ENCODE measurements around the gene PPM1A.
"Not testable (repeated sequence)": the region's sequence is repeated elsewhere in the genome, so short reads cannot be mapped to it uniquely, and the experiment has no call there.

Gene PPM1A

DNA sequence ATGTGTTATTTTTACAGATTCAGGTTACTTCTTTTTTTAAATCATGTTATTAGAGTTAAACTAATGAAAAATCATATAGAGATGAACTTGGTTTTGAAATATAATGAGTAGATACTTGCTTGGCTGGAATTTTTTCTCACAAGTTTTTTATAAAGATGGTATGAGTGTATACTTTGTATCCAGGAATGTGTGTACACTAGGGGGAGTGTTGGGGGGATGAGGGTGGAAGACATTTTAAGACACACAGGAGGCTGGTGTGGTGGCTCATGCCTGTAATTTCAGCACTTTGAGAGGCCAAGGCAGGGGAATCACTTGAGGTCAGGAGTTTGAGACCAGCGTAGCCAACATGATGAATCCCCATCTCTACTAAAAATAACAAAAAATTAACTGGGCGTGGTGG lies 23.2 kb downstream of the PPM1A start:
- no peak for DNase-seq

DNA sequence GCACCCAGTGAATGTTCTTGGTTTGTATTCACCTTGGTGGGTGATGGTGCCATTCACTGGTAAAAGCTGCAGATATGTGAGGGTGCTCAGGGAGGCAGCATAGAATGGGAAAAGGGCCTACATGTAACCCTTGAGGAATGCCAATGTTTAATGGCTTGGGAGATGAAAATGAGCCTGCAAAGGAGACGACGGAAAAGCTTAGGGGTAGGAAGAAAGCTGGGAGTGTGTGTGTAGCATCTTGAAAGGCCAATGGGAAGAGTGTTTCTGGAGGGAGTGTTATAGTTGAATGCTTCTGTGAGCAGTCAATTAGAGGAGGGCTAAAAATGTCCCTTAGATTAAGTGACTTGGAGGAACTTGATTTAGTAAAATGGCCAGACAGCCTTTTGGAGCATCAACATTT lies 24.9 kb downstream of the PPM1A start:
- DNase-seq: no peak

DNA sequence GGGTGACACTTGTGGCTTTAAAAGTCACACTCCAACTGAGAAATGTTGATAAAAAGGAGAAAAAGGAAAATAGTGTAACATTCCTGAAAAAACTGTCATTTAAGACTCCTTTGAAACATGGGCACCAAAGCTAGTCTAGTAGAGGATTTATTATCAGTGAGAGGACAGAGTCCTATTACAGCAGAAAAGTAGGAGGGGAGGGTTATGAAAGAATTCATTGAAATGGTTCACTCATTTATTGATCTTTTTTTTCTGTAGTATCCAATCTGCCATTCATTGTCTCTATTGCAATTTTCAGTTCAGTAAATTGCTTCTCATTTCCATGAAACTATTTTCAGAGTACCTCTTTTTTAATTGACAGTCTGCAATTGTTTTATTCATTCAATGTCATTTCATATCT lies 25.4 kb downstream of the PPM1A start:
- DNase-seq: no peak

DNA sequence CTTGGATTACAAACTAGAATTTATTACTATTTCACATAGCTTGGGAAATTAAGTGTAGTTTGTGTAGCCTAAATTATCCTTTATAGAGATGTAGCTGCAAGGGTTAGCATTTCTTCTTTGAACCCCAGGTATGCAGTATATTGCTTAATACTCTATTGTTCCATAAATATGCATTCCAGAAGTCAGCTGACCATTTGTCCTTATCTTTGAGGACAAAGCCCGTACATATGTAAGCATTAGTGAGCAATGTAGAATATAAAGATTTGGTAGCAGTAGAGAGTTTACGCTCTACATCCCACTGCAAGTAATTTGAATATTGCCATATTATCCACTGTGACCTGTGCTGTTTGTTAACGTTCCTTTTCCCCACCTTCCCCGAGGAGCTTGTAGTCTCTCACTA lies 26.9 kb downstream of the PPM1A start:
- DNase-seq: no peak

DNA sequence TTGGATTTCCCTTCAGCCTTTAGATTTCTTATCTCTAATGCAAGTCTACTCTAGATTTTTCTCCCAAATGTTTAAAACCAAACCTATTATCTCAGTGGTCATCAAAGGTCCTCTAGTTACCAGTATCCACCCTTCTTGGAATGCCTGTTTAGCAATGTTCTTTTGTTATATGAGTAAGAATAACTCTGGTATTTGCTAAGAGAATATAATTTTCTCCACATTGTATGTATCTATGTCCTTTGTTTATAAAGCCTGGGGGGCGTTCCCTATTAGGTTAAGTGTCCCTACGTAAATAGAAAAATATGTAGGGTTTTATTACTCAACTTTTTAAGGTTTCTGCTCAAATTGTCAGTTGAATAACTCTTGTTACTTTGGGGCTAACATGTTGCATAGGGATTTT lies 27.3 kb downstream of the PPM1A start:
- DNase-seq: no peak

DNA sequence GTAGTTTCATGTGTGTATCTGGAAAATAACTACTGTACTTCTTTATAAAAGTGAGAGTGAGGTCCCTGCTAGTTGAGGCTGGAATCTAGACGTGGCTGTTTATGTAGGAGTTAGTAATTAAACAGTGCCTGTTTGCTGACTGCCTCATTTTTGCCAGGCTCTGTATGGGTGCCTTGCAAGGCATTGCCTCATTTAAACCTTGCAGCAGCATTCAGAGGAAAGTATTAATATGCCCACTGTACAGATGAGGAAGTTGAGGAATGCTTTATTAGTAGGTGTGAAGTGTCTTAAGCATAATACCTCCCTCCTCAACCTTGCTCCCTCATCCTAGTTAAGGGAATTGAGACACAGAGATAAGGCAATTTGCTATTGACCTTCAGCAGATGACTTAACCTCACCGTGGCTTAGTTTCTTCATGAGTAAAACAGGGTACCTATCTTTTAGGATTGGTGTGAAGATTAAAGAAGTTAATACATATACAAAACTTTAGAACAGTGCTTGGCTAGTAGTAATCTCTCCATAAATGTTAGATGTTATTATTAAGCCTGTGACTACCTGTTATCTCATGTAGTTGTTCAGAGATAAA lies 28.7 kb downstream of the PPM1A start:
- no peak for DNase-seq

DNA sequence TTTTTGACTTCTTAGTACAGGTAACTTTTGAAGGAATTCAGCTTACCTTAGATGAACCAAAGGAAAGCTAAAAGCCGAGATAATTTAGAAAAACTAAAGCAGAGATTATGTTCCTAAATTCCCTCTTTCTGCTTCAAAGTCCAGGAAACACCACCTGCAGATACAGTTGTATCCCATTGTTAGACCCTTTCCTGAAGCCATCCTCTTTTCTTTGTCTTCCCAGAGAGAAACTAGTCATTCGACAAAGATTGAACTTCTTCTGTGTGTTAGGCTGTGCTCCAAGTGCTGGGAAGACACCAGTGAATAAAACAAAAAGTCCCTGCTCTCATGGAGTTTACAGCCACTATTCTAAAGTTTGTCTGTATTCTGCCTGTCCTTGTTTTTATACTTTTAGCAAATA lies 29.3 kb downstream of the PPM1A start:
- no peak for DNase-seq

DNA sequence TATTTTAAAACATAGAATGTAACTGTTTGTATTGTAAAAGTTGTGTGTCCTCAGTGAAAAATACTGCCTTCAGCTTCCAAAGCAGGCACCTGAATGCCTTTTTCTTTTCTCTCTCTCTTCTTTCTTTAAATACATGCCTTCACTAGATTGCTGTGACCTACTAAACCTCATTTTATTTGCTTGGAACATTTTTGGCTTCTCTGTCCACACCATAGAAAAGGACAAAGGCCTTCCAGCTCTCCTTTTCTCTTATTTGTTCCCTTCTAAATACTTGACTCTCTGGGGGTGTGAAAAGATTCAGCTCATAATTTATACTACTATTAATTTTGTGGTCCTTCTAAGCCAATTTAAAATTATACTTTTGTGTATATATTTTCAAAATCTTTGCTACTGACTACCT lies 38.4 kb downstream of the PPM1A start:
- no peak for DNase-seq

DNA sequence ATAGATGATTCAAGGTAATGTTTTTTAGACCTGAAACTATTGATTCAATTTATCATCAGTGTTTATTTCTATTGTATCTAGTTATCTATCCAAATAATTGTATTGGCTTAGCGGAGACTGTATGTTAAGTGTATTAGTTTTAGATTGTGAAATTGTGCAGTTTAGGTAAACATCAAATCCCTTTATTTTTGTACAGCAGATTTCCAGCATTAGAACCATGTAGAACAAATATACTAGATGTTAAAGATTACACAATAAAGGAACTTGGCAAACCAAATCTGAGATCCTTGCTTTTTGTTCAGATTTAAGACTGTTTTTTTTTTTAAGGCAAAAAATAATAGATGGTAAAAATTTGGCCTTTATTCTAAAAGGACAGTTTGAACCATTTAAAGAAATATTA lies 39.3 kb downstream of the PPM1A start:
- no peak for DNase-seq

DNA sequence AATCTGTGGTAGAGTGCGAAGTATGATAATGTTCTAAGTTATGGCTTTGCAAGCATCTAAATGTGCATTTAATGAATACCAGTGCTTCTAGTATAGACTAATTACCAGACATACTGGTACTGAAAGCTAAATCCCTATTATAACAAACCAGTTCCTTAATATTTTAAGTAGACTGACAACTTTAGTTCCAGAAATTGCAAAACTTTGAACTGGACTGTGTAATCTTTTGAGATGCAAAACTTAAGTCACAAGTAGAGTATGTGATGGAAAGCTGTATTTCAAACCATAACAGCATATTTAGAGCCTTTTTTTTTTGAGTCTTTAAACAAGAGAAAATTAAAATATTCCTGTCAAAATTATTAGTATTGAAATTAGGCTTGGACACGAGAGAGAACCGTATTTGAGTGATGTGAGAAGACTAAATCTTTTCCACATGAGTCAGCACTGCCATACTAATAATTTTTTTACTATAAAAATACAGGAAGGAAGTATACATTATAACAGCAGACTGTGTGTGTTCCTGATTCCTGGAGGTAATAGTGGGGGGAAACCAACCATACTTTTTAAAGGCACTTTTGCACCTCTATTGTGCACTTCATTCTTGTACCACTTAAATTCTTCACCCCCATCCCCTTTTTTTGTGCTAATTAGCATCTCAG lies 45.5 kb downstream of the PPM1A start:
- no peak for DNase-seq

DNA sequence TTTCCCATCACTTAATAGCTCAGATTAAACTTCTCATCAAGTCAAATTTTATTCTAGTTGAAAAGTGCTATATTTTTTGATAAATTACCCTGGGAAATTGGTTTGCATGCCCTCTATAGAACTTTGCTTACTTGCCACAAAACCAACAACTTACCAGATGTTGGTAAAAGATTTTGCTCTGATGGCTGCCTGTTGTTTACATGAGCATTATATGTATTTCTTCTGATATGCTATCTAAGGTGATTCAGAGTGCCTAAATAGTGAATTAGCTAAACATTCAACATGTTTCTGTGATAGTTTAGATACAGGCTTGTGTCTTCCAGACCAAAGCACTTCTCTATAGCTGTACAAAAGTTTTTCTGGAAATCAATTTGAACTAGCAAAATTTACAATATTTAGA lies 51.0 kb downstream of the PPM1A start:
- DNase-seq: no peak

DNA sequence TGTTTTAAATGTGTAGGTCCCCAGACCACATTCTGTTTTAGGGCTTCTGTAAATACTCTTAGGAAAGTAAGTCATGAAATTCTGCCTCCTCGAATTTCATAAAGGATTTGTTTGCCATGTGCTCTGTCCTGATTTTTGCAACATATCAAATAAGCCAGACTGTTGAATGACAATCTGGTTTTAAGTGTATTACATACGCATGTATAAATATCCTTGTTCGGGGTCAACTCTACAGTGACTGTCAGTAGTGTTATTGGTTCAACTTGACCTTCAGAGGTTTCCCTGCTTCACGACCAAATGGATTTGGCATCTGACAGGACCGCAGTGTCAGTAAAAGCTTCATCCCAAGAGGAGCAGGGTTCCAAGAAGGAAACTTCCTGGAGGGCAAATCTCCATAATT lies 52.7 kb downstream of the PPM1A start:
- no peak for DNase-seq

DNA sequence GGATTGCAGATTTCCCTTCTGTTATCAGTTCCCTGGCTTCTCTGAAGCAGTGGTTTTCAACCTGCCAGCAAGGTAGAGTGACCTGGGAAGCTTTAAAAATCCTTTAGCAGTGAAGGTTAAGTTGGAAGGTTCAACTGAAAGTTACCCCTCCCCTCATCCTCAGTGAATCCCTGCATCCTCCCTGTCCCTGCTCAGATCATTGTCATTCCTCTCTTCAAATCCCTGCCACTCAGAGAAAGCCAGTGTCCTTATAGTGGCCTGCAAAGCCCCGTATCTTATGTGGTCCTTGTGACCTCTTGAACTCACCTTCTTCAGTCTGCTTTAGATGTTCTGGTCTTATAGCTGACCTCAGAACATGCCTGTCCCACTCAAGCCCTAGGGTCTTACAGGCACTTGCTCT lies 53.6 kb downstream of the PPM1A start:
- no peak for DNase-seq

DNA sequence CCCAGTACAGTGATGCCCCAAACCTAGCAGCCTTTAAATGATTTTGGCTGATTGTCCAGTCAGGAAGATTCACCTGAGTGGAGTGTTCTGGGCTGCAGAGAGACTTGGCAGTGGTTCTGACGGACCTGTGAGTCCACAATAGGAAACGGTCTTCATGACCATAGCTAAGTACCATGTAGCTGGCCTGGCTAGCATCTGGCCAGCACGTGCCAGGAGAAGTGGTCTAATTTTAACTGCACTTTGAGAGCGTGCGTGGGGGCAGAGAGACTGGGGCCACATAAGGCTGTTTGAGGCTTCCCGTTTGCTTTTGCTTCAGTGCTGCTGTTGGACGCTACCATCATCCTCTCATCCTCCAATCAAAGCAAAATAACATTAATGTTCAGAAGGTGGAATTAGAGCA lies 54.7 kb downstream of the PPM1A start:
- no peak for DNase-seq

DNA sequence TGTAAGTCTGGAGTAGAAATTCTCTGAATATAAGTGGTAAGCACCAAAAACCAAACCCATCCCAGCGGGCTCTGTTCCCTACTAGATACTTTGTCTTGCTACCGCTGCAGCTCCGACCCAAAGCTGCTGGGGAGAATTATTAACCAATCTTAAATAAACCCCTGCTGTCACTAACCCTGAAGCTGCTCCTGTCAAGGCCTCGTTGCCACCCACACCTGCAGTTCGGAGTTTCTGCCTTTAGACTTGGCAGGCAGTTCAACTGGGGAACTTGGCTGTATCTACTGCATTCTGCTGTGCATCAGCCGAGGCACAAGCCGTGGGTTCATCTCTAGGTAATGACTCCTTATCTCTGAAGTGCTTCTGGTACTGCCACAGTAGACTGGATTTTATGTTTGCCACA lies 55.5 kb downstream of the PPM1A start:
- no peak for DNase-seq

DNA sequence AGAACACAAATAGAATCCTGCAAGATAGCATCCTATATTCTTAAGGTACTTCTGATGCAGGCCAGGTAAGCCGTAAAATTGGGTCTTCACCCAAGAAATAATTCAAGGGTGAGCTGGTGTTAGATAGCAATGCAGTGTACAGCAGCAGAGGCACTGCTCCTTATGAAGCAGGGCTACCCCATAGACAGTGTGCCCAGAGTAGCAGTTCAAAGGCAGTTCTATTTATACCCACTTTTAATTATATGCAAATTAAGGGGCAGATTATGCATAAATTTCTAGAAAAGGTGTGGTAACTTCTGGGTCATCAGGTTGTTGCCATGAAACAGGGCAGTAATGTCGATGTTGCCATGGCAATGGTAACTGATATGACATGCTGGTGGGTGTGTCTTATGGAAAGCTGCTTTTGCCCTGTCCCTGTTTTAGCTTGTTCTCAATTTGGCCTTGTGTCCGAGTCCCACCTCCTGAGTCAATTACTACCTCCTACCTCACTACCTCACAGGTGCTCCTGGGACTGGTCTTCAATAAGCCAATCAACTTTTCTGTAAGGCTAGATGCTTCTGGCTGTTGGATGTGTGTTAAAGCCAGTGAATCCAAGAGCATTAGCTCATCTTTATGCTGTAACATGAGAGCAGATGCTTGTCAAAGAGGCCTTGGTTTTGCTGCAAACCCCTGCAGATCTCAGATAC lies 61.0 kb downstream of the PPM1A start:
- DNase-seq: no peak

DNA sequence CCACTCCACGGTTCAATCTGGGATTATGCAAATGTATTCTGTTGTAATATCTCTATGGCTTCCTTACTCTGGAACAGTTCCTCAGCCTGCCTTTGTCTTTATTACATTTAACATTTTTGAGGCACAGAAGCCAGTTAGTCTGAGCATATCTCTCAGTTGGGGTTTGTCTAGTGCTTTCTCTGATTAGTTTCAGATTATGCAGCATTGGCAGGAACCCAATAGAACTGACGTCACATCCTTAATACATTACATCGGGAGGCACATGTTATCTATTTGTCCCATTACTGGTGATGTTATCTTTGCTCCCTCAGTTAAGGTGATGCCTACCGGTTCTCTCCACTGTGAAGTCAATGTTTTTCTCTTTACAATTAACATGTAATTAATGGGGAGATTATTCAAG lies 62.4 kb downstream of the PPM1A start:
- no peak for DNase-seq

DNA sequence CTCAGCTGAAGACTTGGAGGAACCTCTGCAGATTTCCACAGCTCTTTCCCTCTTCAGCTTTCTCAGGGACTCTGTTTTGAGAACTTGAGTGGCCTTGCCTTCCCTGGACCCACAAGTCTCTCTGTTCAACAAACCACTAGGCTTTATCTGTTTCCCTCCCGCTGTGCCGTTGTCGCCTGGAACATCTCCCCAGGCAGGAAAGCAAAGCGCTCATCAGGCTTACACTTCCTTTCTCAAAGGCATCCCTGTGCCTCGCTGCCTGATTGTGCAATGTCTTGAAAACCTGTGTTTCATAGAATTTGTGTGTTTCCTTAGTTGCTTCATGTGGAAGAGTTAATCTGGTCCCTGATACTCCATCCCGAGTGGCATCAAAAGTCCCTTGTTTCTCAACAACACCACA lies 64.1 kb downstream of the PPM1A start:
- DNase-seq: no peak

DNA sequence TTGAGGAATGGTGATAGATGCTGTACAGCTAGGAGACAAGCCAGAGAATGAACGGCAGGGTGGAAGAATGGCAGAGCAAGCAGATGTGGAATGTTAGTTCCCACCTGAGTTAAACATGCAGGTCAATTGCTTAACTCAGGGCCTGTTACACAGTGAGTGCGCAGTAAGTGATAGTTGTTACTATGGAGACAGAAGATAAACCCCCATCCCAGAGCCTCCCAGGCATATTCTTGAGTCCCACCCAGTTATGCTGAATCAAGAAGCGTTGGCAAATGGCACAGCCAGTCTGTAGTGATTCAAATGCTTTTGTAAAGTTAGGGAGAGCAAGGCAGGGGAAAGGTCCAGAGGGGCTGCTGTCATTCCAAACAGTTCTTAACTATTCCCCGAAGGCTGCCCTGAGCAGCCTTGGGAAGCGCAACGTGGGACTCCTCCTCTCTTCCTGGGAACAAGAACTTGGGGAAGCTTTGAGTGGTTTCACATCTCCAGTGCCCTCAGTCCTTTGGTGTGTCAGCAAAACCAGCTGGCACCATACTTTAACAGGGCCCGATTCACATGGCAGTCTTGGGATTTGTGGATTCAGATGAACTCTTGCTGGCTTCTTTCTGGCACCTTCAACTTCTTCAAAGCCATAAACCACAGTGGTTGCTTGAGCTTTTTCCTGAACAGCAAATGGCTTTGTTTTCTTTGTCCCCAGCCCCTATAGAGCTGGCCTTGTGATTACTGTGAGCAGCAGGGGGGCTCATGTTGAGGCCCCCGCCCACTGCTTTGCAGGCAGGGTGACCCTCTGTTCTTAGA lies 66.4 kb downstream of the PPM1A start:
- no peak for DNase-seq

DNA sequence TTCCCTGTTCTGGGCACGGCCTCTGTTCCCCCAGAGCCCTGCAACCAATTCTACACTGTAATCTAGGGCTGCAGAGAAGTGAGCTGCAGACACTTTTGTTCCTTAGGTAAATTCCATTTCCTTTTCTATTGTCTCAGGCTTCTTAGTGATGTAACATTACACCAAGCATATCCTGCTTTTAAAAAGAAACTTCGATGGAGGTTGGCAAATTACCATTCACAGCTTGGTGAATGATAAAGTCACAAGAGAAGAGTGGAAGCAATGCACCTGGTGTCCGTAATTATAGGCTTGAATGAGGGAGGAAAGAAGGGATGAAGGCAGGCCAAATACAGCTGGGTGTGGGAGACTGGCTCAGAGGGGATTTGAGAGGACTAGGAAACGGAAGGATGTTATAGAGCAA lies 68.6 kb downstream of the PPM1A start:
- no peak for DNase-seq

DNA sequence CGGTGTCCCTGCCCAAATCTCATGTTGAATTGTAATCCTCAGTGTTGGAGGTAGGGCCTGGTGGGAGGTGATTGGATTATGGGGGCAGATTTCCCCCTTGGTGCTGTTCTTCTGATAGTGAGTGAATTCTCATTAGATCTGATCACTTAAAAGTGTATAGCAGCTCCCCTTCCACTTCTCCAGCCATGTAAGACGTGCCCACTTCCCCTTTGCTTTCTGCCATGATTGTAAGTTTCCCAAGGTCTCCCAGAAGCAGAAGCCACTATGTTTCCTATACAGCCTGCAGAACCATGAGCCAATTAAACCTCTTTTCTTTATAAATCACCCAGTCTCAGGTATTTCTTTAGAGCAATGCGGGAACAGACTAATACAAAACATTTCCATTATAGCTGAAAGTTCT lies 71.8 kb downstream of the PPM1A start:
- DNase-seq: not testable (repeated sequence)

DNA sequence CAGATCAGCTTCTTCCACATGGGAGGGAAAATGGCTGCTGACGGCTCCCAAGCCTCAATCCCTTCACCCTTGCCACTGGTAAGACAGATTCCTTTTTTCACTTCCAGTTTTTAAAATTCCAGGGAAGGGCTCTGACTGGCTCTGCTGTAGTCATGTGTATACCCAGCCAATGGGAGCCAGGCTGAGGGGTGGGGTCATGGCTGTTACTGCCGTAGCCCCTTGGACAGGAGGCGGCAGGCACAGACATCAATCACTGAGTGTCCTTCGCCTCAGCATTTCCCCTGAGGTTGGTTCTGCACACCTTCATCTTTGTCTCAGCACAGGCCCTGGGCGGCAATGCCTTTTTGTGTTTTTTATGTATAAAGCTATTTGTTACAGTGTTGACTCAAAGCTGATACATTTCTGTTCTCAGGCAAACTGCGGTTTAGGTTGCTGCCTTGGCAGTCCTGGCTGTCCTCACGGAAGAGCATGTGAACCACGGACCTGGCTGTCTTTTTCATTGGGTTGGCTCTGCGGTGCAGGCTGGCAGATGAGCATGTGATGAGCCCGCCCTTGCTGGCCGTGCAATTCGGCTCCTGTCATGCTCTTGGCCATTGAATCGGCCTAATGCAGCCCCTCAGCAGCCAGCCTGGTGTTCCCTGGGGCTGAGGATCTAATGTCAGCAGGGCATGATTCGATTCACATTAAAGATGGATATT lies 74.3 kb downstream of the PPM1A start:
- DNase-seq: no peak

DNA sequence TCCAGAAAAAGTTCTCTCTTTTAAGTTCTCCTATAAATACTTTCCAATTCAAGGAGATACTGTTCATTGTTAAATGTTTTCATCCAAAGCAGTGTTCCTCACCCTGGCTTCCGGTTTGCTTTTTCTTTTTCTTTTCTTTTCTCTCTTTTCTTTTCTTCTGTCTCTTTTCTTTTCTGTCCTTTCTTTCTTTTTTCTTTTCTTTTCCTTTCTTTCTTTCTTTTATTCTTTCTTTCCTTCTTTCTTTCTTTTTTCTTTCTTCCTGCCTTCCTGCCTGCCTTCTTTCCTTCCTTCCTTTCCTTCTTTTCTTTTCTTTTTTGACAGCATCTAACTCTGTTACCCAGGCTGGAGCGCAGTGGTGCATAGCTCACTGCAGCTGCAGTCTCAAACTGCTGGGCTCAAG lies 75.8 kb downstream of the PPM1A start:
- no peak for DNase-seq
